SU-DHL-6 (cell line): ENCODE measurements around the gene ITGAE.

Experiments
- H2AFZ ChIP-seq: fragments of 200-600 bp; sonication (generic); 2 replicates; pipeline ENCODE4 v1.6.1; 2014; ENCODE audit warnings: low read depth, mild to moderate bottlenecking, moderate library complexity, mixed read lengths, antibody characterized with exemption, low read length; ENCODE audit not compliant: severe bottlenecking
- H3F3A ChIP-seq: fragments of 200-600 bp; shearing (Covaris generic); 2 replicates; pipeline ENCODE4 v1.6.0; 2016; ENCODE audit warnings: antibody characterized with exemption, mild to moderate bottlenecking; ENCODE audit not compliant: insufficient read depth
- H3K27ac ChIP-seq: fragments of 200-600 bp; sonication (generic); 2 replicates; pipeline ENCODE4 v1.5.1; 2016; ENCODE audit warnings: low read depth, mild to moderate bottlenecking, low read length, moderate library complexity, mixed read lengths
- H3K27me3 ChIP-seq: fragments of 200-600 bp; sonication (generic), shearing (Covaris generic); 2 replicates; pipeline ENCODE4 v1.6.0; 2014; ENCODE audit warnings: mild to moderate bottlenecking, low read length
- H3K36me3 ChIP-seq: fragments of 200-600 bp; sonication (generic); 2 replicates; pipeline ENCODE4 v1.6.1; 2014; ENCODE audit warnings: mild to moderate bottlenecking, low read length, mixed read lengths
- H3K4me2 ChIP-seq: fragments of 300-600, 200-600 bp; shearing (Covaris generic), sonication (generic); 2 replicates; pipeline ENCODE4 v1.6.0; 2014; ENCODE audit warnings: low read length, low read depth, mild to moderate bottlenecking; ENCODE audit not compliant: poor library complexity, severe bottlenecking
- H3K4me3 ChIP-seq: fragments of 200-600 bp; sonication (generic); 2 replicates; pipeline ENCODE4 v1.5.1; 2014; ENCODE audit warnings: antibody characterized with exemption, low read length, mild to moderate bottlenecking, mixed read lengths; ENCODE audit not compliant: insufficient read depth, poor library complexity, severe bottlenecking
- H3K79me2 ChIP-seq: fragments of 200-600 bp; sonication (generic); 2 replicates; pipeline ENCODE4 v1.6.1; 2014; ENCODE audit warnings: mild to moderate bottlenecking, low read length, moderate library complexity; ENCODE audit not compliant: insufficient read depth
- H3K9ac ChIP-seq: fragments of 200-600 bp; sonication (generic); 2 replicates; pipeline ENCODE4 v1.7.0; 2014; ENCODE audit warnings: mild to moderate bottlenecking, low read length
- H3K9me2 ChIP-seq: fragments of 200-600 bp; sonication (generic); replicated peaks from 2 replicates; pipeline ENCODE4 v1.6.1; 2014; ENCODE audit warnings: low read length; ENCODE audit not compliant: insufficient read depth
- H3K9me3 ChIP-seq: fragments of 200-600 bp; sonication (generic); 2 replicates; pipeline ENCODE4 v1.6.1; 2014; ENCODE audit warnings: low read length, mixed read lengths; ENCODE audit not compliant: insufficient read depth
- H4K20me1 ChIP-seq: fragments of 200-600 bp; sonication (generic); 2 replicates; pipeline ENCODE4 v1.6.1; 2014; ENCODE audit warnings: low read depth, mild to moderate bottlenecking, antibody characterized with exemption, low read length, moderate library complexity, mixed read lengths
- EZH2phosphoT487 ChIP-seq: fragments of 200-600 bp; sonication (generic), shearing (Covaris generic); conservative IDR thresholded peaks from 2 replicates; pipeline ENCODE4 v1.6.1; 2018; ENCODE audit warnings: mild to moderate bottlenecking, antibody characterized with exemption, low read length, moderate library complexity, mixed read lengths
- TF ChIP-seq, protein P1 (sequence below): fragments of 200-600 bp; sonication (generic); IDR thresholded peaks from one replicate; pipeline ENCODE4 v1.5.1; 2017; ENCODE audit warnings: antibody characterized with exemption, mild to moderate bottlenecking, low read length, moderate library complexity; ENCODE audit not compliant: insufficient read depth, poor library complexity, severe bottlenecking

Gene ITGAE

DNA sequence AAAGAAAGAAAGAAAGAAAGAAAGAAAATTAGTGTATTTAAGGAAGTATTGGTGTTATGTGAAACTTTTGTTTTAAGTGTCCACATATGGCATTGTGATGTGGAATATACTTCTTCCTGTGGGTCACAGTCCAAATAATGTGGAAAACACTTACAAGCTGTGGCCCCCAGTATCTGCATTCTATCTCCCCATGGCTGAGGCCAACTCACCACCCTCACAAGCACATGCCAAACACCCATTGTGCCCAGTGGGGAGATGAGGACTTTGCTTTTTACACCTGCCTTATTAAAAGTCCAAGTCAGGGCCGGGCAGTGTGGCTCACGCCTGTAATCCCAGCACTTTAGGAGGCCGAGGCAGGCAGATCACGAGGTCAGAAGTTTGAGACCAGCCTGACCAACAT lies 101.0 kb downstream of the ITGAE start:
- Histone ChIP-seq H3F3A (no peaks in the 10 kb centered on the region), H3K9ac (no peak overlapping the region), H2AFZ (no peak overlapping the region), H3K4me2 (no peak overlapping the region), H4K20me1 (no peaks in the 10 kb centered on the region), H3K27me3 (no peaks in the 10 kb centered on the region), H3K4me3 (no peak overlapping the region), H3K27ac (no peak overlapping the region), H3K36me3 (no peaks in the 10 kb centered on the region), H3K9me3 (no peaks in the 10 kb centered on the region), H3K79me2 (peaks cover 7% of the 10 kb centered on the region; the same call in 1 of the 2 replicates), H3K9me2 (no peaks in the 10 kb centered on the region)
- no peak for TF ChIP-seq EZH2phosphoT487
- TF ChIP-seq, protein P1, sequence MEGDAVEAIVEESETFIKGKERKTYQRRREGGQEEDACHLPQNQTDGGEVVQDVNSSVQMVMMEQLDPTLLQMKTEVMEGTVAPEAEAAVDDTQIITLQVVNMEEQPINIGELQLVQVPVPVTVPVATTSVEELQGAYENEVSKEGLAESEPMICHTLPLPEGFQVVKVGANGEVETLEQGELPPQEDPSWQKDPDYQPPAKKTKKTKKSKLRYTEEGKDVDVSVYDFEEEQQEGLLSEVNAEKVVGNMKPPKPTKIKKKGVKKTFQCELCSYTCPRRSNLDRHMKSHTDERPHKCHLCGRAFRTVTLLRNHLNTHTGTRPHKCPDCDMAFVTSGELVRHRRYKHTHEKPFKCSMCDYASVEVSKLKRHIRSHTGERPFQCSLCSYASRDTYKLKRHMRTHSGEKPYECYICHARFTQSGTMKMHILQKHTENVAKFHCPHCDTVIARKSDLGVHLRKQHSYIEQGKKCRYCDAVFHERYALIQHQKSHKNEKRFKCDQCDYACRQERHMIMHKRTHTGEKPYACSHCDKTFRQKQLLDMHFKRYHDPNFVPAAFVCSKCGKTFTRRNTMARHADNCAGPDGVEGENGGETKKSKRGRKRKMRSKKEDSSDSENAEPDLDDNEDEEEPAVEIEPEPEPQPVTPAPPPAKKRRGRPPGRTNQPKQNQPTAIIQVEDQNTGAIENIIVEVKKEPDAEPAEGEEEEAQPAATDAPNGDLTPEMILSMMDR, result no peak

DNA sequence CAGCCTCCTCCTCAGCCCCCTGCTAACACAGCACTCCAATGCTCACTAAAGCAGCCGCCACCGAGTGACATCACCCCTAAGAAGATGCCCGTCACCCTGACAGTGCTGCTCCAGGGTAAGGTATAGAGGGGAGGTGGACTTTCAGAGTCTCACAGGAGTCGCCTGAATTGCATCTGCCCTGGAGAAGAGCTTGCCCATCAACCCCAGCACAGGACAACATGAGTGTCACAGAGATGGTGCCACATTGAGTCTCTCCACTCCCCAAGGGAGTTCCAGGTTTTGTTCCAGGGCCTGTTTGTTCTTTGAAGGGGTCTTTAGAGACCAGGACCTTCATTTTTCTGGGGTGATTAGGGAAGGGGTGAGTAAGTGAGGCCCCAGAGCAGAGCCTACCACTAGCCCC lies 102.8 kb downstream of the ITGAE start:
- Histone ChIP-seq H3K27ac (no peak overlapping the region), H2AFZ (no peak overlapping the region), H3K4me2 (no peak overlapping the region), H3K9ac (no peak overlapping the region), H3K27me3 (no peaks in the 10 kb centered on the region), H4K20me1 (no peaks in the 10 kb centered on the region), H3F3A (peaks cover 8% of the 10 kb centered on the region; the same call in 1 of the 2 replicates), H3K4me3 (no peak overlapping the region), H3K9me2 (no peaks in the 10 kb centered on the region), H3K36me3 (no peaks in the 10 kb centered on the region), H3K79me2 (peaks cover 22% of the 10 kb centered on the region), H3K9me3 (no peaks in the 10 kb centered on the region)
- TF ChIP-seq, protein P1, result no peak
- TF ChIP-seq EZH2phosphoT487, result no peak

DNA sequence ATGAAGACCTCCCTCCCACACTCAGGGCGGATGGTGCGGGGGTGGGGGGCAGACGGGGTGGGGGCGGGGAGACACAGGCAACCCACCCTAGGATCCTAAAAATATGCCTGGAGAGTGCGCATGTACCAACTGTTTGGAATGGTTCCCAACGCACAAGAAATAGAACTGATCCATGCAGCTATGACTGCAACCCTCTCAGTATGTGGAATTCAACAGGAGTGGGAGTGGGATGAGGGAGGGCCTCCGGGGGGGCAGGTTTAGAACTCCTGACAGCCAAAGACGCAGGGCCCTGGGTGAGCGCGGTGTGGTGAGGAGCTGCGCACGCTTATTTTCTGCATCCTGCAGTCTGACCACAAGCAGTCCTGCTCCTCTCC lies 103.9 kb downstream of the ITGAE start:
- H2AFZ ChIP-seq, result no peak overlapping the region
- H3F3A ChIP-seq, result peaks cover 13% of the 10 kb centered on the region
- H3K4me3 ChIP-seq, result no peak overlapping the region
- H3K9me2 ChIP-seq, result no peaks in the 10 kb centered on the region
- H3K4me2 ChIP-seq, result no peak overlapping the region
- H3K36me3 ChIP-seq, result no peaks in the 10 kb centered on the region
- H3K27ac ChIP-seq, result no peak overlapping the region
- H4K20me1 ChIP-seq, result no peaks in the 10 kb centered on the region
- no peaks in the 10 kb centered on the region for H3K9me3 ChIP-seq
- TF ChIP-seq, protein P1, result no peak
- TF ChIP-seq EZH2phosphoT487, result no peak
- H3K9ac ChIP-seq, result no peak overlapping the region
- no peaks in the 10 kb centered on the region for H3K27me3 ChIP-seq
- H3K79me2 ChIP-seq, result peaks cover 32% of the 10 kb centered on the region
